Right ventricle myocardium inferior (tissue), 1 donor: Measurements from ENCODE around the gene AGPAT2. TPM values are rescaled to one million over a fixed set of nuclear protein-coding genes. Genes with fewer than 3 reads are reported as not detected.
A peak's percentile ranks its signal among the peaks of the same experiment; 100 is the strongest.
"Not testable (repeated sequence)": the region's sequence is repeated elsewhere in the genome, so short reads cannot be mapped to it uniquely, and the experiment has no call there.

ENCODE experiments used
- ATAC-seq: fragments of 200-7000 bp; cut with Tn5 transposase; one replicate; pipeline ENCODE4 v1.9.1; 2020; ENCODE audit warnings: mild to moderate bottlenecking, moderate library complexity
- DNase-seq: peaks from one replicate; pipeline ENCODE4 v3.0.0; 2021; ENCODE audit errors: missing footprints
- intact Hi-C: fragments of 100-400 bp; cut with DNase I; formaldehyde crosslinking; loops from one replicate; pipeline ENCODE4 v1.11.0; 2022
- total RNA-seq: library from RNA; stranded (reverse); fragmentation: NEBNext Ultra II Directional; extraction: Animal tissue kit (Norgen Biotek cat#: 25700); gene quantifications from one replicate; pipeline ENCODE4 v1.2.1, GENCODE V29; 2021
- donor health status: DM: no; HTN: yes; CAD: no; lungs with severe emphysema.

Gene AGPAT2
- total RNA-seq, 1 donor from 2014 or later, result 57.9 TPM

- ATAC-seq, result no peak
- intact Hi-C loops, result no loop called here
- no peak for DNase-seq
Observed at GRCh38 chr9:136709454-136710109, 22.3 kb upstream of the AGPAT2 start.

GRCh38 chr9:136707849-136708517 is 20.7 kb upstream of the AGPAT2 start:
- ATAC-seq, result no peak
- DNase-seq, result no peak
- intact Hi-C loops, result no loop called here

- intact Hi-C loops, result no loop called here
- DNase-seq, result no peak
- no peak for ATAC-seq
Observed at GRCh38 chr9:136707011-136707410, 19.8 kb upstream of the AGPAT2 start.

GRCh38 chr9:136705564-136705963 is 18.3 kb upstream of the AGPAT2 start:
- DNase-seq (no peak), ATAC-seq (no peak)
- intact Hi-C loops, result no loop called here

GRCh38 chr9:136704741-136705140 is 17.5 kb upstream of the AGPAT2 start:
- ATAC-seq, intact Hi-C loops, DNase-seq: not testable (repeated sequence)

- ATAC-seq (no peak), DNase-seq (no peak)
- intact Hi-C loops, result no loop called here
Observed at GRCh38 chr9:136703276-136703860, 16.1 kb upstream of the AGPAT2 start.

GRCh38 chr9:136701668-136702053 is 14.4 kb upstream of the AGPAT2 start:
- DNase-seq (no peak), ATAC-seq (no peak)
- intact Hi-C loops, result no loop called here

- intact Hi-C loops, result no loop called here
- DNase-seq (no peak), ATAC-seq (no peak)
Observed at GRCh38 chr9:136700959-136701667, 13.9 kb upstream of the AGPAT2 start.

- intact Hi-C loops, result no loop called here
- ATAC-seq, result no peak
Observed at GRCh38 chr9:136700304-136700703, 13.0 kb upstream of the AGPAT2 start.

GRCh38 chr9:136698635-136699246 is 11.5 kb upstream of the AGPAT2 start:
- intact Hi-C loops, result no loop called here
- ATAC-seq, result no peak

More at GRCh38 chr9:136700304-136700703, 13.0 kb upstream of the AGPAT2 start:
- DNase-seq, result no peak

GRCh38 chr9:136697821-136698526 is 10.7 kb upstream of the AGPAT2 start:
- intact Hi-C loops, result no loop called here
- ATAC-seq (no peak), DNase-seq (no peak)

More at GRCh38 chr9:136698635-136699246, 11.5 kb upstream of the AGPAT2 start:
- DNase-seq, result no peak

- ATAC-seq, result no peak
- no peak for DNase-seq
- intact Hi-C loops, result no loop called here
Observed at GRCh38 chr9:136697146-136697820, 10.0 kb upstream of the AGPAT2 start.

GRCh38 chr9:136696502-136696901 is 9.2 kb upstream of the AGPAT2 start:
- ATAC-seq, result no peak
- no peak for DNase-seq
- intact Hi-C loops, result no loop called here

- ATAC-seq (no peak), DNase-seq (no peak)
- intact Hi-C loops, result no loop called here
Observed at GRCh38 chr9:136695955-136696354, 8.7 kb upstream of the AGPAT2 start.

GRCh38 chr9:136695435-136695895 is 8.2 kb upstream of the AGPAT2 start:
- no peak for DNase-seq
- intact Hi-C loops, result no loop called here
- ATAC-seq, result peak; percentile 39

- intact Hi-C loops, result loop anchor here (1.0 to 5.0 kb wide), 3 partner anchors 16 to 208 kb away; no protein-coding TSS in a partner anchor
- DNase-seq (no peak), ATAC-seq (no peak)
Observed at GRCh38 chr9:136694872-136695247, 7.6 kb upstream of the AGPAT2 start.

GRCh38 chr9:136694163-136694871 is 7.1 kb upstream of the AGPAT2 start:
- DNase-seq (no peak), ATAC-seq (peak; percentile 30)
- intact Hi-C loops, result loop anchor here (1.0 to 5.0 kb wide), 3 partner anchors 15 to 207 kb away; no protein-coding TSS in a partner anchor
